Activated CD4-positive, alpha-beta T cell treated with anti-CD3 and anti-CD28 coated beads, Interleukin-2, Interleukin-6, amounts not matched to agents 100 ng/mL and 50 ng/mL, durations not matched to agents 16 hours and 8 hours (primary cell): Measurements from ENCODE around the gene P3H4.
A peak's percentile ranks its signal among the peaks of the same experiment; 100 is the strongest.
"Not testable (repeated sequence)": the region's sequence is repeated elsewhere in the genome, so short reads cannot be mapped to it uniquely, and the experiment has no call there.

Source experiments
- DNase-seq: peaks from one replicate; pipeline ENCODE4 v3.0.0-alpha.2; 2020

Gene P3H4

GRCh38 chr17:41792845-41793783 is 18.6 kb downstream of the P3H4 start:
- DNase-seq, result no peak

GRCh38 chr17:41787021-41787418 is 24.7 kb downstream of the P3H4 start:
- no peak for DNase-seq

- peak; percentile 92 for DNase-seq
Observed at GRCh38 chr17:41786227-41787020, 25.3 kb downstream of the P3H4 start, which contains the start of gene JUP. Gene JUP (minus strand): TSS chr17:41786711. CDS start chr17:41771854, 14,857 bp downstream.

- DNase-seq, result no peak
Observed at GRCh38 chr17:41785859-41786226, 25.9 kb downstream of the P3H4 start.

- no peak for DNase-seq
Observed at GRCh38 chr17:41785091-41785858, 26.5 kb downstream of the P3H4 start.

GRCh38 chr17:41784207-41784744 is 27.5 kb downstream of the P3H4 start:
- peak; percentile 25 for DNase-seq

- no peak for DNase-seq
Observed at GRCh38 chr17:41782142-41782541, 29.6 kb downstream of the P3H4 start.

GRCh38 chr17:41781404-41782110 is 30.2 kb downstream of the P3H4 start:
- DNase-seq, result no peak

- DNase-seq, result no peak
Observed at GRCh38 chr17:41779954-41780353, 31.8 kb downstream of the P3H4 start.

GRCh38 chr17:41777574-41778188 is 34.1 kb downstream of the P3H4 start:
- DNase-seq, result no peak

- no peak for DNase-seq
Observed at GRCh38 chr17:41777157-41777573, 34.6 kb downstream of the P3H4 start.

- not testable (repeated sequence) for DNase-seq
Observed at GRCh38 chr17:41776262-41776900, 35.4 kb downstream of the P3H4 start.

- no peak for DNase-seq
Observed at GRCh38 chr17:41775394-41776226, 36.1 kb downstream of the P3H4 start.

- no peak for DNase-seq
Observed at GRCh38 chr17:41773731-41774193, 38.0 kb downstream of the P3H4 start.

- DNase-seq, result no peak
Observed at GRCh38 chr17:41773190-41773588, 38.6 kb downstream of the P3H4 start.

- DNase-seq, result no peak
Observed at GRCh38 chr17:41772586-41773189, 39.1 kb downstream of the P3H4 start.

GRCh38 chr17:41772218-41772585 is 39.5 kb downstream of the P3H4 start:
- no peak for DNase-seq

- no peak for DNase-seq
Observed at GRCh38 chr17:41771389-41772206, 40.2 kb downstream of the P3H4 start.

- DNase-seq, result no peak
Observed at GRCh38 chr17:41769985-41770384, 41.8 kb downstream of the P3H4 start.
